Breast epithelium (tissue), 4 donors: ENCODE results near the gene IL1F10. TPM values are rescaled to one million over a fixed set of nuclear protein-coding genes. Genes with fewer than 3 reads are reported as not detected.

Experiments
- DNase-seq, 2 donors: peaks; one replicate each; pipeline ENCODE4 v3.0.0-alpha.2; 2019; ENCODE audit warnings: low spot score in 2 of 2
- H3K27ac ChIP-seq, 2 donors: fragments of 200-600 bp; sonication (generic) in 1 of 2; one replicate each; pipeline ENCODE4 v1.5.1; 2016 to 2019; ENCODE audit warnings: mild to moderate bottlenecking in 1 of 2
- H3K27me3 ChIP-seq, 2 donors: fragments of 200-600 bp; sonication (generic) in 1 of 2; one replicate each; pipeline versions ENCODE4 v1.5.1 to v1.6.0; 2017 to 2019; ENCODE audit warnings: control low read depth in 1 of 2, mild to moderate bottlenecking in 1 of 2
- H3K36me3 ChIP-seq: fragments of 200-600 bp; one replicate; pipeline ENCODE4 v1.5.1; 2019
- H3K4me1 ChIP-seq, 2 donors: fragments of 200-600 bp; sonication (generic); one replicate each; pipeline ENCODE4 v1.5.1; 2016 to 2019; ENCODE audit warnings: control low read depth in 1 of 2
- H3K4me3 ChIP-seq, 3 donors: fragments of 200-600 bp; sonication (generic); 1 replicate in 2 of 3; 2 replicates in 1 of 3; pipeline ENCODE4 v1.5.1; 2016 to 2019; ENCODE audit warnings: mild to moderate bottlenecking in 3 of 3, moderate library complexity in 2 of 3
- H3K9me3 ChIP-seq, 2 donors: fragments of 200-600 bp; sonication (generic) in 1 of 2; one replicate each; pipeline ENCODE4 v1.5.1; 2016 to 2019; ENCODE audit warnings: control low read depth in 1 of 2
- CTCF ChIP-seq, 3 donors: fragments of 450-650 bp; IDR thresholded peaks; one replicate each; pipeline ENCODE4 v1.5.1; 2016 to 2017; ENCODE audit warnings: antibody characterized with exemption in 3 of 3, mild to moderate bottlenecking in 3 of 3, moderate library complexity in 3 of 3
- POLR2A ChIP-seq: fragments of 450-650 bp; IDR thresholded peaks from one replicate; pipeline ENCODE4 v1.6.1; 2016; ENCODE audit warnings: antibody characterized with exemption, mild to moderate bottlenecking, moderate library complexity
- POLR2AphosphoS5 ChIP-seq, 3 donors: sonication (generic); formaldehyde crosslinking; IDR thresholded peaks; one replicate each; pipeline ENCODE4 v1.6.1; 2017; ENCODE audit warnings: antibody characterized with exemption in 3 of 3
- intact Hi-C: fragments of 100-400 bp; cut with DNase I; formaldehyde crosslinking; loops from one replicate; pipeline ENCODE4 v1.15.1; 2023; ENCODE audit warnings: low total_unique reads
- total RNA-seq, 3 donors: library from RNA; depleted of rRNA; stranded (reverse); fragments of >200 nt; gene quantifications; one replicate each; pipeline ENCODE4 v1.1.0, GENCODE V29; 2016

IL1F10 gene
- total RNA-seq, 3 donors from 2014 or later, result not detected

- no peak overlapping the region for H3K27ac ChIP-seq
- H3K9me3 ChIP-seq, result peaks cover 8 to 24% of the 10 kb centered on the region in 2 donors
- intact Hi-C loops, result no loop called here
- no peaks in the 10 kb centered on the region for H3K4me1 ChIP-seq
- no peaks in the 10 kb centered on the region for H3K27me3 ChIP-seq
- no peaks in the 10 kb centered on the region for H3K36me3 ChIP-seq
- H3K4me3 ChIP-seq, result no peak overlapping the region
- DNase-seq, result no peak
- TF ChIP-seq POLR2A (no peak), CTCF (IDR thresholded peaks at IDR 0.05) (no peak), POLR2AphosphoS5 (IDR thresholded peaks at IDR 0.05) (no peak)
Observed at GRCh38 chr2:113050921-113051895, 16.6 kb upstream of the IL1F10 start.

GRCh38 chr2:113052396-113052917 lies 15.3 kb upstream of the IL1F10 start, which contains the start of gene IL36B:
Gene IL36B (minus strand): TSS chr2:113052867.
- no peaks in the 10 kb centered on the region for H3K27me3 ChIP-seq
- H3K4me3 ChIP-seq, result no peak within 1 kb of the TSS
- intact Hi-C loops, result no loop called here
- no peaks in the 10 kb centered on the region for H3K36me3 ChIP-seq
- H3K27ac ChIP-seq, result no peak within 1 kb of the TSS
- TF ChIP-seq POLR2AphosphoS5 (IDR thresholded peaks at IDR 0.05) (no peak), CTCF (IDR thresholded peaks at IDR 0.05) (no peak), POLR2A (no peak)
- no peak for DNase-seq
- peaks cover 8 to 24% of the 10 kb centered on the region in 2 donors for H3K9me3 ChIP-seq
- H3K4me1 ChIP-seq, result no peaks in the 10 kb centered on the region

- no peak overlapping the region for H3K4me3 ChIP-seq
- no peaks in the 10 kb centered on the region for H3K27me3 ChIP-seq
- no peaks in the 10 kb centered on the region for H3K36me3 ChIP-seq
- DNase-seq, result no peak
- intact Hi-C loops, result no loop called here
- no peak for TF ChIP-seq POLR2A
- no peak for TF ChIP-seq POLR2AphosphoS5 (IDR thresholded peaks at IDR 0.05)
- no peaks in the 10 kb centered on the region for H3K4me1 ChIP-seq
- H3K9me3 ChIP-seq, result peaks cover 8 to 24% of the 10 kb centered on the region in 2 donors
- no peak overlapping the region for H3K27ac ChIP-seq
Observed at GRCh38 chr2:113053666-113054065, 14.1 kb upstream of the IL1F10 start.

- H3K36me3 ChIP-seq, result no peaks in the 10 kb centered on the region
- no peak overlapping the region for H3K27ac ChIP-seq
- H3K9me3 ChIP-seq, result peaks cover 8 to 24% of the 10 kb centered on the region in 2 donors
- TF ChIP-seq POLR2AphosphoS5 (IDR thresholded peaks at IDR 0.05) (no peak), CTCF (IDR thresholded peaks at IDR 0.05) (no peak), POLR2A (no peak)
- H3K27me3 ChIP-seq, result no peaks in the 10 kb centered on the region
- H3K4me3 ChIP-seq, result no peak overlapping the region
- intact Hi-C loops, result no loop called here
- DNase-seq, result no peak
- H3K4me1 ChIP-seq, result no peaks in the 10 kb centered on the region
Observed at GRCh38 chr2:113054066-113054465, 13.7 kb upstream of the IL1F10 start.

DNA sequence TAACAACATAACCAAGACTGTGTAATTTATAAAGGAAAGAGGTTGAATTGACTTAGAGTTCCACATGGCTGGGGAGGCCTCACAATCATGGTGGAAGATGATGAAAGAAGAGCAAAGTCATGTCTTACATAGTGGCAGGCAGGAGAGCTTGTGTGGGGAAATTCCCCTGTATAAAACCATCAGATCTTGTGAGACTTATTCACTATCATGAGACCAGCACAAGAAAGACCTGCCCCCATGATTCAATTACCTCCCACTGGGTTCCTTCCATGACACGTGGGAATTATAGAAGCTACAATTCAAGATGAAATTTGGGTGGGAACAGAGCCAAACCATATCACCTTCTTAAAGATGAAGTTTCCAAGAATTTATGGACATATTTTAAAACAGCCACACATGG lies 11.2 kb upstream of the IL1F10 start:
- no peak overlapping the region for H3K27ac ChIP-seq
- peaks cover 4 to 24% of the 10 kb centered on the region in 2 donors for H3K9me3 ChIP-seq
- intact Hi-C loops, result no loop called here
- no peak overlapping the region for H3K4me3 ChIP-seq
- H3K4me1 ChIP-seq, result no peaks in the 10 kb centered on the region
- TF ChIP-seq POLR2AphosphoS5 (IDR thresholded peaks at IDR 0.05), result no peak
- TF ChIP-seq POLR2A, result no peak
- no peak for TF ChIP-seq CTCF (IDR thresholded peaks at IDR 0.05)
- no peaks in the 10 kb centered on the region for H3K27me3 ChIP-seq
- DNase-seq, result no peak
- no peaks in the 10 kb centered on the region for H3K36me3 ChIP-seq
